ENCODE results near the gene GPR151. TPM values are rescaled to one million over a fixed set of nuclear protein-coding genes. Genes with fewer than 3 reads are reported as not detected.
A peak's percentile ranks its signal among the peaks of the same experiment; 100 is the strongest.

Gene GPR151
- total RNA-seq, 3 donors from 2014 or later: not detected

DNA sequence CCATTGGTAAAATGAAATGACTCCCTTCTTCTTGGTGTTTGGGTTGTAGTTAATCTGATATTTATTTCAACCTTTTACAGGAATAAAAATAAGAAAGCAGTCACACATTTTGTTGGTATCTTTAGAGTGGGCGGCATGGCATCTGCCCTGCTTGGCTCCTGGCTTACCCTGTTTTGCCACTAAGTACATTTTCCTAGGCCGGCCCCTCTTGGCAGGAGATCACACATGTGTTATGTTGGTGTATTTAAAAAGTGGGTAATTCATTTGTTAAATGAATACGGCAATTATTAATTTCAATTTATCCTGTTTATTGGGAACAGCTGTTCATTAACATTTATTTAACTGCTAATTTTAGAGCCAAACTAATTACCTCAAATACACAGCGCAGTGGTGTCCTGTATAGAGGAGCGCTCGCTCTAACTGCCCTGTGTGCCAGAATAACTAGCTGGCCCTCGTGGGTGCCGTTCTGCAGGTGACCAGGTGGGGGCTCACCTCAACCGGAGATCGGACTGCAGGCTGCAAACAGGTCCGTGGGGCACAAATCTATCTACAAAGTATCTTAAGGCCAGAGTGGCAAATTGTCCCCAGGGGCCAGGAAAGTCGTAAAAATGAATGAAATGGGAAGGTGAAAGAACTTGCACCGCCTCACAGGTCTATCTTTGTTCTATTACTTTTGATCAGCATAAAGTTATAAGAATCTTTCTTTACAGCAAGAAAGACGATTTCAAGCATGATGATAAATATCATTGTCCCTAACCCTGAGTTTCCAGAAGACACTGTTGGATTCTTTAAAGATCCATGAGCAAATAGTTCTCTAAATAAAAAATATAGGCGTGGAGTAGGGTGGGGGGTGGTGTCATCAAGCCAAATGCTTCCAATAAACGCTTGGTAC is 26.2 kb upstream of the GPR151 start:
- Histone ChIP-seq H3K27ac (no peak overlapping the region), H3K4me1 (no peaks in the 10 kb centered on the region), H3K4me3 (no peak overlapping the region), H3K36me3 (no peaks in the 10 kb centered on the region), H3K9me3 (no peaks in the 10 kb centered on the region), H3K27me3 (no peaks in the 10 kb centered on the region)
- peak; percentile 64 to 74 for DNase-seq (ENCODE audit: low spot score in 2 of 2)
- TF ChIP-seq, protein P1, sequence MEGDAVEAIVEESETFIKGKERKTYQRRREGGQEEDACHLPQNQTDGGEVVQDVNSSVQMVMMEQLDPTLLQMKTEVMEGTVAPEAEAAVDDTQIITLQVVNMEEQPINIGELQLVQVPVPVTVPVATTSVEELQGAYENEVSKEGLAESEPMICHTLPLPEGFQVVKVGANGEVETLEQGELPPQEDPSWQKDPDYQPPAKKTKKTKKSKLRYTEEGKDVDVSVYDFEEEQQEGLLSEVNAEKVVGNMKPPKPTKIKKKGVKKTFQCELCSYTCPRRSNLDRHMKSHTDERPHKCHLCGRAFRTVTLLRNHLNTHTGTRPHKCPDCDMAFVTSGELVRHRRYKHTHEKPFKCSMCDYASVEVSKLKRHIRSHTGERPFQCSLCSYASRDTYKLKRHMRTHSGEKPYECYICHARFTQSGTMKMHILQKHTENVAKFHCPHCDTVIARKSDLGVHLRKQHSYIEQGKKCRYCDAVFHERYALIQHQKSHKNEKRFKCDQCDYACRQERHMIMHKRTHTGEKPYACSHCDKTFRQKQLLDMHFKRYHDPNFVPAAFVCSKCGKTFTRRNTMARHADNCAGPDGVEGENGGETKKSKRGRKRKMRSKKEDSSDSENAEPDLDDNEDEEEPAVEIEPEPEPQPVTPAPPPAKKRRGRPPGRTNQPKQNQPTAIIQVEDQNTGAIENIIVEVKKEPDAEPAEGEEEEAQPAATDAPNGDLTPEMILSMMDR (IDR thresholded peaks at IDR 0.05): peak; percentile 49 to 84 (median 81)
- TF ChIP-seq POLR2A (IDR thresholded peaks at IDR 0.05): no peak
- intact Hi-C loops (cut with DNase I; ENCODE audit: low total_unique reads): loop anchor here (10.0 kb wide), 2 partner anchors 373 to 1267 kb away; no protein-coding TSS in a partner anchor

DNA sequence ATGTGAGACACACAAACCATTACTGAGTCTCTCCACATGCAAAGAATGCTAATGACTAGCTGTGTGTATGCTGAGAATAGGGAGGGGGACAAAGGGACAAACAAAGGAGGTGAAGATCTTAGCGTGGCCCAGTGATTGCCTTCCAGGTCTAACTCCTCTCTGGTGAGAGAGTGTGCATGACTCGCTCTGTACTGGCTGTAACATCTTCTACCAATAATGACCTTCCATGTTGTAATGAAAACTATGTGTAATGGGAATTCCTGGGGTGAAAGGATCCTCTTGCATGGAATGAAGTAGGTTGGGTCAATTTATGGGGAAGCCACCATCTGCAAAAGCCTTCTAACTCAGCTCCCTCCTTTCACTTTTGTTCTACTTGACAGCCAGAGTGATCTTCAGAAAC is 24.4 kb upstream of the GPR151 start:
- no peaks in the 10 kb centered on the region for H3K36me3 ChIP-seq
- intact Hi-C loops (cut with DNase I; ENCODE audit: low total_unique reads): loop anchor here (10.0 kb wide), 2 partner anchors 374 to 1266 kb away; no protein-coding TSS in a partner anchor
- no peak overlapping the region for H3K4me3 ChIP-seq
- TF ChIP-seq, protein P1 (IDR thresholded peaks at IDR 0.05): no peak
- TF ChIP-seq POLR2AphosphoS5 (IDR thresholded peaks at IDR 0.05) (no peak), POLR2A (IDR thresholded peaks at IDR 0.05) (no peak)
- H3K9me3 ChIP-seq: no peaks in the 10 kb centered on the region
- H3K27ac ChIP-seq: no peak overlapping the region
- no peaks in the 10 kb centered on the region for H3K27me3 ChIP-seq
- no peak for DNase-seq (ENCODE audit: low spot score in 2 of 2)
- H3K4me1 ChIP-seq: no peaks in the 10 kb centered on the region

DNA sequence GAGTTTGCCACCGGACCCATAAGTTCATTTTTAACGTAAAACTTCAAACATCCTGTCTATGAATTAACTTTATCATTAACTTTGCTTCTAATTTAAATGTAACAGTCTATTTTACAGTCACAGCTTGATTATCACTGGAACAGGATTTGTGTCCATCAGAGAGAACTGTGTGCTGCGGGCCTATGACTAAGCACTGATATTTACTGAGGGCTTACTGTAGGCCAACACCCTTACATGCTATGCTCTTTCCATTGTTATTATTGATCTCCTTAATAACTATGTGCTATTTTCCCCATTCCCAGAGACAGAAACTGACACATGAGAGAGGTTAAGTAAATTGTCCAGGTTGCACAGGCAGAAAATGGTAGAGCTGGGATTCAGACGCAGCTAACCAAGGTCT is 24.0 kb upstream of the GPR151 start:
- H3K36me3 ChIP-seq: no peaks in the 10 kb centered on the region
- H3K27ac ChIP-seq: no peak overlapping the region
- H3K27me3 ChIP-seq: no peaks in the 10 kb centered on the region
- TF ChIP-seq, protein P1 (IDR thresholded peaks at IDR 0.05): no peak
- TF ChIP-seq POLR2AphosphoS5 (IDR thresholded peaks at IDR 0.05) (no peak), POLR2A (IDR thresholded peaks at IDR 0.05) (no peak)
- DNase-seq (ENCODE audit: low spot score in 2 of 2): no peak
- H3K9me3 ChIP-seq: no peaks in the 10 kb centered on the region
- H3K4me1 ChIP-seq: no peaks in the 10 kb centered on the region
- no peak overlapping the region for H3K4me3 ChIP-seq
- intact Hi-C loops (cut with DNase I; ENCODE audit: low total_unique reads): loop anchor here (10.0 kb wide), 2 partner anchors 375 to 1265 kb away; no protein-coding TSS in a partner anchor

DNA sequence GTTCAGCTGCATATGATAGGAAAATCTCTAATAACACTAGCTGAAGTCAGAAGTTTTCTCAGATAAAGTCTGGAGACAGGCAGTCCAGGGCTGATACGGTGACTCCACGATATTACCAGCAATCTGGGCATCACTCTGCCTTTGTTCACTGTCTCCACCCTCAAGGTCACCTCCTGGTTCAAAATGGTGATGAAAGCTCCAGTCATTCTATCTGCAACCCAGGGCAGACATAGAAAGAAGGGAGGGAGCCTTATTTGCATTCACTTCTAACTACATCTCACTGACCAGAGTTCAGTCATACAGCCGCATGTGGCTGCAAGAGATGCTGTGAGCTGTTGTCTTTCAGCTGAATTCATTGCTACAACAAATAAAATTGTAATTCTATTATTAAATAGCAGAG is 22.4 kb upstream of the GPR151 start:
- no peaks in the 10 kb centered on the region for H3K4me1 ChIP-seq
- TF ChIP-seq, protein P1 (IDR thresholded peaks at IDR 0.05): no peak
- no peak for TF ChIP-seq POLR2A (IDR thresholded peaks at IDR 0.05)
- no peak for TF ChIP-seq POLR2AphosphoS5 (IDR thresholded peaks at IDR 0.05)
- DNase-seq (ENCODE audit: low spot score in 2 of 2): no peak
- intact Hi-C loops (cut with DNase I; ENCODE audit: low total_unique reads): no loop called here
- H3K27me3 ChIP-seq: no peaks in the 10 kb centered on the region
- no peaks in the 10 kb centered on the region for H3K36me3 ChIP-seq
- H3K4me3 ChIP-seq: no peak overlapping the region
- no peaks in the 10 kb centered on the region for H3K9me3 ChIP-seq
- H3K27ac ChIP-seq: no peak overlapping the region

DNA sequence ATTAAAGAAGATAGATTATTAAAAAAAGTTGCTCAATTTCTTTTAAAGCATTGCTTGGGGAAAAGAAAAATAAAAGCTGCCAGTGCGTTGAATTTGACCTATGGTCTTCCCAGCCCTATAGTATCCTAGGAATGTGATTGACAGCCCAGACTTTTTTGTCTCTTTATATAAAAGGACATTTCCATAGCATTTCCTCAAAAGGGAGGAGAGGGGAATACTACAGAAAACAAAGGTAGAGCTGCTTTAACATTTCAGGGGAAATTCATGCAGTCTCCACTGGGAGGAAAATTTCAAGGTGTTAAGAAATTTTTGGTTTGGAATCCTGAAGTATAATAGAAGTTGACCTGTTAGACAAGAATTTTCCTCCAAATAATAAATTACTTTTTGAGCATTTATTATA is 17.9 kb upstream of the GPR151 start:
- no peak overlapping the region for H3K27ac ChIP-seq
- no peaks in the 10 kb centered on the region for H3K4me1 ChIP-seq
- H3K27me3 ChIP-seq: no peaks in the 10 kb centered on the region
- intact Hi-C loops (cut with DNase I; ENCODE audit: low total_unique reads): no loop called here
- no peaks in the 10 kb centered on the region for H3K9me3 ChIP-seq
- H3K4me3 ChIP-seq: no peak overlapping the region
- no peak for DNase-seq (ENCODE audit: low spot score in 2 of 2)
- H3K36me3 ChIP-seq: no peaks in the 10 kb centered on the region
- TF ChIP-seq, protein P1 (IDR thresholded peaks at IDR 0.05): no peak
- TF ChIP-seq POLR2AphosphoS5 (IDR thresholded peaks at IDR 0.05): no peak
- no peak for TF ChIP-seq POLR2A (IDR thresholded peaks at IDR 0.05)

Measured in breast epithelium (tissue), 4 donors.